Esophagus (tissue), 2 donors: ENCODE measurements around the gene ADH5. TPM values are rescaled to one million over a fixed set of nuclear protein-coding genes. Genes with fewer than 3 reads are reported as not detected.
"Not testable (repeated sequence)": the region's sequence is repeated elsewhere in the genome, so short reads cannot be mapped to it uniquely, and the experiment has no call there.

ENCODE experiments used
- H3K27ac ChIP-seq, 2 donors: one replicate each; pipeline ENCODE4 v1.5.1; 2013; ENCODE audit warnings: low read depth in 2 of 2, mild to moderate bottlenecking in 2 of 2, inconsistent platforms in 1 of 2, low read length in 1 of 2, moderate library complexity in 1 of 2
- H3K27me3 ChIP-seq, 2 donors: one replicate each; pipeline ENCODE4 v1.6.1; 2013; ENCODE audit warnings: low read length in 2 of 2, control low read depth in 1 of 2, mild to moderate bottlenecking in 1 of 2; ENCODE audit not compliant: insufficient read depth in 2 of 2, control insufficient read depth in 1 of 2
- H3K36me3 ChIP-seq, 2 donors: one replicate each; pipeline ENCODE4 v1.6.1; 2013; ENCODE audit warnings: low read length in 1 of 2; ENCODE audit not compliant: control insufficient read depth in 2 of 2, insufficient read depth in 2 of 2
- H3K4me1 ChIP-seq, 2 donors: one replicate each; pipeline ENCODE4 v1.6.1; 2013; ENCODE audit warnings: low read length in 1 of 2; ENCODE audit not compliant: control insufficient read depth in 2 of 2, insufficient read depth in 2 of 2
- H3K4me3 ChIP-seq, 2 donors: one replicate each; pipeline ENCODE4 v1.5.1; 2013; ENCODE audit warnings: low read length in 2 of 2, mild to moderate bottlenecking in 2 of 2, low read depth in 1 of 2, moderate library complexity in 1 of 2
- H3K9me3 ChIP-seq, 2 donors: one replicate each; pipeline ENCODE4 v1.6.1; 2013; ENCODE audit warnings: mild to moderate bottlenecking in 2 of 2, low read depth in 1 of 2, low read length in 1 of 2, moderate library complexity in 1 of 2; ENCODE audit not compliant: control insufficient read depth in 2 of 2, insufficient read depth in 1 of 2
- WGBS, 2 donors: extraction: QIAGEN DNeasy Blood & Tissue Kit; methylation state at CpG; one replicate each; pipeline ENCODE4 v1.1.7; 2013; 5-methylcytosine and 5-hydroxymethylcytosine counted together
- polyA plus RNA-seq, 2 donors: library from polyadenylated mRNA; stranded (reverse); fragments of 200-250 nt; gene quantifications; one replicate each; pipeline ENCODE4 v1.2.3, GENCODE V29; 2013
- donor health status: healthy with polysubstance abuse.
- donor health status: Bipolar disorder and iron deficiency.

Gene ADH5
- polyA plus RNA-seq, 2 donors: 51.0 to 112 TPM

GRCh38 chr4:99117122-99117841 lies 28.7 kb upstream of the ADH5 start:
- H3K4me3 ChIP-seq, H3K36me3 ChIP-seq, H3K4me1 ChIP-seq, H3K27ac ChIP-seq, H3K27me3 ChIP-seq, H3K9me3 ChIP-seq: not testable (repeated sequence)
- 89 to 94% methylated on average over 28 to 29 of the region's 29 CpGs for WGBS, 2 donors

- H3K36me3 ChIP-seq, H3K4me3 ChIP-seq, H3K27me3 ChIP-seq, H3K4me1 ChIP-seq, H3K9me3 ChIP-seq, H3K27ac ChIP-seq: not testable (repeated sequence)
- 90 to 98% methylated on average over 12 of the region's 12 CpGs for WGBS, 2 donors
Measured at GRCh38 chr4:99109286-99109685, 20.7 kb upstream of the ADH5 start.

GRCh38 chr4:99104153-99104552 lies 15.6 kb upstream of the ADH5 start:
- H3K36me3 ChIP-seq: no peaks in the 10 kb centered on the region
- no peaks in the 10 kb centered on the region for H3K27me3 ChIP-seq
- H3K9me3 ChIP-seq: no peaks in the 10 kb centered on the region
- no peak overlapping the region for H3K27ac ChIP-seq
- H3K4me3 ChIP-seq: no peak overlapping the region
- H3K4me1 ChIP-seq: no peaks in the 10 kb centered on the region
- 82 to 86% methylated on average over 1 of the region's 1 CpG for WGBS, 2 donors

- Histone ChIP-seq H3K4me3 (no peak overlapping the region), H3K36me3 (no peaks in the 10 kb centered on the region), H3K4me1 (no peaks in the 10 kb centered on the region), H3K9me3 (no peaks in the 10 kb centered on the region), H3K27ac (no peak overlapping the region), H3K27me3 (no peaks in the 10 kb centered on the region)
Measured at GRCh38 chr4:99103166-99103565, 14.6 kb upstream of the ADH5 start.

DNA sequence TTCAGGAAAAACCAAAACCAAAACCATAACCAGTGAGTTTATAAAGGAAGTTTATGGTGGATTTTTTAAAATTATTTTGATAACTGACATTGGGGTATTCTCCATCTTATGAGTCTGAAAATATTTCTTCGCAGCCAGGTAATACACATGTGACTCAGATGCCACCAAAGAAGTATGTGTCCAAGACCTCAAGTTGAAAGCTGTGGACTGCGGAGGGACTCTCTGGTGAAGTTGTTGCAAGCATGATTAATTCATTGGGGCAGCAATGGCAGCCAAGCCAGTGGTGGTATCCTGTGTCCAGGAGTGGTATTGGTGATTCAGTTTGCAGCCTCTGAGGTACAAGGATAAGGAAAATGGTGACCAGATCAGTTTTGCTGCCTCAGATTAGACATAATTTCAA lies 14.0 kb upstream of the ADH5 start:
- Histone ChIP-seq H3K27ac (no peak overlapping the region), H3K36me3 (no peaks in the 10 kb centered on the region), H3K27me3 (no peaks in the 10 kb centered on the region), H3K4me1 (no peaks in the 10 kb centered on the region), H3K4me3 (no peak overlapping the region), H3K9me3 (no peaks in the 10 kb centered on the region)
- WGBS, 2 donors: 97% methylated on average over 2 of the region's 2 CpGs

DNA sequence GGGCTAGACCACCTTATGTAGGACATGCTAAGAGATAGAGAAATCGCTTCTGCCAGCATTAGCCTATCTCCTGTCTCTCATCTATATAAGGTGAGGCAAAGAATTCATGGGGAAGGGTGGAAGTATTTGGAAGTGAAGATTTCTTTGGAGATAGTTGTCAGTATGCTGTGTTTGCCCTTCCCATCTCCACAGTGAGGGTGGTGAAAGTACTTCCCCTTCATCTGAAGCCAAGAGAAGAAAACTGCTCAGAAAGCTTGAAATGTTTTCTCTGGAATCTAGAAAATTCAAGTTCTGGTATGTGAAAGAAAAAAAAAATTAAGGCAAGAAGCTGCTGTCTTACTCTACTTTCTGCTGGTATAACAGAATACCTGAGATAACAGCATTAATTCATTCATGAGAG lies 12.3 kb upstream of the ADH5 start:
- H3K27ac ChIP-seq: no peak overlapping the region
- WGBS, 2 donors: 94 to 95% methylated on average over 1 of the region's 1 CpG
- H3K9me3 ChIP-seq: no peaks in the 10 kb centered on the region
- no peaks in the 10 kb centered on the region for H3K4me1 ChIP-seq
- H3K4me3 ChIP-seq: no peak overlapping the region
- no peaks in the 10 kb centered on the region for H3K27me3 ChIP-seq
- no peaks in the 10 kb centered on the region for H3K36me3 ChIP-seq

DNA sequence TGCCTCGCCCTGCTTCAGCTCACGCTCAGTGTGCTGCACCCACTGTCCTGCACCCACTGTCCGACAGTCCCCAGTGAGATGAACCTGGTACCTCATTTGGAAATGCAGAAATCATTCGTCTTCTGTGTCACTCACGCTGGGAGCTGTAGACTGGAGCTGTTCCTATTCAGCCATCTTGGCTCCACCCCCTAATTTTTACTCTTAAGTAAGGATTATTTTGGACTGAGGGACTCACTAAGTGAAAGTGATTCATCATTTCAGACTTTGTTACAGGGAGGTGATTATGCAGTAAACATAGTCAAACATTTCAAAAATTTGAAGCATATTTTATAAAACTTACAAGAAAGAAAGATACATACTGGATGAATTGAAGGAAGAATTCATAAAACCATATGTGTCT lies 11.2 kb upstream of the ADH5 start:
- H3K9me3 ChIP-seq, H3K27me3 ChIP-seq, H3K36me3 ChIP-seq, H3K4me3 ChIP-seq, H3K4me1 ChIP-seq, H3K27ac ChIP-seq: not testable (repeated sequence)
- WGBS, 2 donors: 83 to 92% methylated on average over 5 of the region's 5 CpGs

- H3K4me3 ChIP-seq: no peak overlapping the region
- WGBS, 2 donors: 91 to 95% methylated on average over 11 to 12 of the region's 12 CpGs
- no peak overlapping the region for H3K27ac ChIP-seq
- no peaks in the 10 kb centered on the region for H3K36me3 ChIP-seq
- no peaks in the 10 kb centered on the region for H3K4me1 ChIP-seq
- no peaks in the 10 kb centered on the region for H3K9me3 ChIP-seq
- no peaks in the 10 kb centered on the region for H3K27me3 ChIP-seq
Measured at GRCh38 chr4:99099311-99099710, 10.7 kb upstream of the ADH5 start.

- Histone ChIP-seq H3K4me3 (peak overlapping the region in 1 of 2 donors; percentile 94), H3K27ac (peak overlapping the region in 1 of 2 donors; percentile 53)
- not testable (repeated sequence) for H3K4me1 ChIP-seq, H3K27me3 ChIP-seq, H3K36me3 ChIP-seq, H3K9me3 ChIP-seq
- 41 to 50% methylated on average over 2 of the region's 2 CpGs for WGBS, 2 donors
Measured at GRCh38 chr4:99091841-99092240, 3.3 kb upstream of the ADH5 start.

- Histone ChIP-seq H3K4me1 (no peaks in the 10 kb centered on the region), H3K4me3 (peak overlapping the region in 1 of 2 donors; percentile 94), H3K9me3 (no peaks in the 10 kb centered on the region), H3K27me3 (no peaks in the 10 kb centered on the region), H3K27ac (peak overlapping the region in 1 of 2 donors; percentile 53), H3K36me3 (no peaks in the 10 kb centered on the region)
- 26 to 39% methylated on average over 2 of the region's 2 CpGs for WGBS, 2 donors
Measured at GRCh38 chr4:99091216-99091575, 2.6 kb upstream of the ADH5 start.
